Hematopoietic multipotent progenitor cell treated with erythropoietin and hydrocortisone succinate and interleukin-3 and kit ligand, for 15 days (in vitro differentiated cells): Measurements from ENCODE around the gene MSL3B.

Source experiments
- DNase-seq: peaks from one replicate; pipeline ENCODE4 v3.0.0-alpha.2; 2015; ENCODE audit warnings: low spot score

The MSL3B gene

DNA sequence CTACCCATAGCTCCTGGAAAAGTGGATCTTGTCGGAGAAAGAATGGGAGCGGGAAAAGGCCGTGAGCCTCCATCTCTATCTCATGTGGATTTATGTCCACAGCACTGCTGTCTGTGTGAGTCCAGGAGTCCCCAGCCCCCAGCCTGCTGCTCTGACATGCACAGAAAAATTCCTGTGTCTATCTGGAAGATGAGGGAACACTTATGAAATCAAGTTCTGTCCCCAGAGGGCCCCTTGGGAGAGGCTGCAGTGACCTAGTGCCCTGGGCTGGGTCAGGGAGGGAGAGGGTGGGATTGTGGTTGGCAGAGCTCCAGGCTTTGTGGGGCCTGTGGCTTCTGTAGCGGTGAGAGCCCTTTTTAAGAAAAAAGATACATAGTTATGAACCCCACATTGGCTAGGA lies 51.4 kb downstream of the MSL3B start:
- no peak for DNase-seq

DNA sequence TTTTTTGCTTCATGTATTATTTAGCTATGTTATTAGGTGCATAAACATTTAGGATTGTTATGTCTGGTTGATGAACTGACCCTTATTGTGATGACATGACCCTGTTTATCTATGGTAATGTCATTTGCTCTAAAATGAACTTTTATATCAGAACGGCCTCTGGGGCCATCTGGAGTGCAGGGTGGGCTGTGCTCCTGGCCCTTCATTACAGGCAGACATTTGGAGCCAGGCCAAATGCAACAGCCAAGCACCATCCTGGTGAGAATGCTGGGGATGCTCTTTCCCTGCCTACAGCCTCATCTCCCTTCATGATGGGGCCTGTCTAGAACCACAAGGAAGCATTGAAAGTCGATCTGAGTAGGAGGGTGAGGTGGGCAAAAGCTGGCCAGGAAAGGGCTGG lies 51.9 kb downstream of the MSL3B start:
- DNase-seq, result no peak

DNA sequence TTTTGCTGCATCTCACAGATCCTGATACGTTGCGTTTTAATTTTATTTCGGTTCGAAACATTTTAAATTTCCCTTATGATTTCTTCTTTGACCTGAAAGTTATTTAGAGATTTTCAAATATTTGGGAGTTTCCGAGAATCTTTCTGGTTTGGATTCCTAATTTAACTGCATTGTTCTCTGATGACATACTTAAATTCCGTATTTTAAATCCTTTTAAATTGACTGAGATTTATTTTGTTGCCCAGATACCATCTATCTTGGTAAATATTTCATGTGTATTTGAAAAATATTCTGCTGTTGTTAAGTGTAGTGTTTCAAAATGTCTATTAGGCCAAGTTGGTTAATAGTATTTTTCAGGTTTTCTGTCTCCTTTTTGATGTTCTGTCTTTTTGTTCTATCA lies 52.3 kb downstream of the MSL3B start:
- DNase-seq, result no peak
